Heart left ventricle (tissue), 16 donors: ENCODE data around the gene EIF4A3. TPM values are rescaled to one million over a fixed set of nuclear protein-coding genes. Genes with fewer than 3 reads are reported as not detected.
A peak's percentile ranks its signal among the peaks of the same experiment; 100 is the strongest.

Experiments used
- ATAC-seq, 4 donors: fragments of 200-7000 bp; cut with Tn5 transposase; one replicate each; pipeline ENCODE4 v1.9.1; 2020 to 2022; ENCODE audit warnings: moderate library complexity in 4 of 4, mild to moderate bottlenecking in 3 of 4, moderate number of reproducible peaks in 1 of 4
- DNase-seq, 5 donors: peaks; one replicate each; pipeline ENCODE4 v3.0.0-alpha.2; 2020
- H3K27ac ChIP-seq, 12 donors: fragments of 200-600 bp; sonication (generic) in 4 of 12; one replicate each; pipeline versions ENCODE4 v1.5.0 to v1.8.0; 2016 to 2022; ENCODE audit warnings: mild to moderate bottlenecking in 2 of 12
- H3K27me3 ChIP-seq, 9 donors: fragments of 200-600 bp; sonication (generic) in 2 of 9; one replicate each; pipeline versions ENCODE4 v1.5.1 to v1.8.0; 2016 to 2022; ENCODE audit warnings: mild to moderate bottlenecking in 3 of 9
- H3K36me3 ChIP-seq, 9 donors: fragments of 200-600 bp; sonication (generic) in 2 of 9; one replicate each; pipeline versions ENCODE4 v1.5.0 to v1.8.0; 2018 to 2022; ENCODE audit warnings: mild to moderate bottlenecking in 2 of 9
- H3K4me1 ChIP-seq, 12 donors: fragments of 200-600 bp; sonication (generic) in 4 of 12; one replicate each; pipeline versions ENCODE4 v1.5.0 to v1.8.0; 2016 to 2022; ENCODE audit warnings: mild to moderate bottlenecking in 3 of 12
- H3K4me3 ChIP-seq, 12 donors: fragments of 200-600 bp; sonication (generic) in 4 of 12; one replicate each; pipeline versions ENCODE4 v1.5.0 to v1.8.0; 2017 to 2022; ENCODE audit warnings: mild to moderate bottlenecking in 9 of 12, moderate library complexity in 4 of 12
- H3K9me3 ChIP-seq, 12 donors: fragments of 200-600 bp; sonication (generic) in 4 of 12; one replicate each; pipeline versions ENCODE4 v1.5.0 to v1.8.0; 2016 to 2022; ENCODE audit warnings: mild to moderate bottlenecking in 1 of 12
- CTCF ChIP-seq, 12 donors: fragments of 200-600 bp; sonication (generic) in 4 of 12; IDR thresholded peaks; one replicate each; pipeline versions ENCODE4 v1.5.0 to v1.8.0; 2018 to 2022; ENCODE audit warnings: antibody characterized with exemption in 12 of 12, mild to moderate bottlenecking in 5 of 12
- POLR2A ChIP-seq, 2 donors: fragments of 450-650 bp; IDR thresholded peaks; one replicate each; pipeline ENCODE4 v1.6.1; 2017; ENCODE audit warnings: antibody characterized with exemption in 2 of 2, mild to moderate bottlenecking in 2 of 2, moderate library complexity in 2 of 2
- WGBS, 4 donors: extraction: QIAGEN DNeasy Blood & Tissue Kit in 2 of 4; methylation state at CpG; one replicate each; pipeline versions ENCODE4 v1.1.5 to v1.1.7; 2013 to 2018; 5-methylcytosine and 5-hydroxymethylcytosine counted together
- intact Hi-C, 10 donors: fragments of 100-400 bp; cut with DNase I; formaldehyde crosslinking; loops; one replicate each; pipeline versions ENCODE4 v1.11.1 to v1.14.2; 2022
- polyA plus RNA-seq, 2 donors: library from polyadenylated mRNA; stranded (reverse); fragments of 200-250 nt; gene quantifications; one replicate each; pipeline ENCODE4 v1.2.3, GENCODE V29; 2013
- total RNA-seq, 9 donors: library from RNA; depleted of rRNA in 2 of 9; stranded (reverse); fragments of >200 nt in 2 of 9; fragmentation: NEBNext Ultra II Directional in 3 of 9; extraction: Animal tissue kit (Norgen Biotek cat#: 25700) in 3 of 9; gene quantifications; one replicate each; pipeline versions ENCODE4 v1.1.0 to v1.2.4, GENCODE V29; 2016 to 2023
- donor health status: ischemic (EF 13 %, LVEDD 7.1; RV severe dilation, severe dysfunction).
- donor health status: healthy with polysubstance abuse.
- donor health status: DM: no; HTN: yes; CAD: no.
- donor health status: DM: no; HTN: no; CAD: no.
- donor health status: ischemic (EF 25% LVEDD 6.9; RV normal size, moderate dysfunction).
- donor health status: ischemic (EF 25% LVEDD 5.7; RV mildly dilated, moderate dysfunction).
- donor health status: healthy.
- donor health status: DM: yes; HTN: yes; CAD: no.
- donor health status: ischemic (EF 35%, LVEDD 5.7; RV mildly dilated, moderate dysfunction).
- donor health status: nonischemic (EF 11% LVEDD 7.7; RV severe dilation, severe dysfunction).
- donor health status: DM: yes; HTN: yes; CAD: no.
- donor health status: PGD.
- donor health status: ischemic (EF 29% LVEDD 5.4; RV normal size, mild dysfunction).
- donor health status: nonischemic (EF 23%, LVEDD 6.1; RV moderate dilation, normal function).

Gene EIF4A3
- total and polyA plus RNA-seq, 11 donors = 17.8 to 57.5 (median 31.6) TPM

- intact Hi-C loops = loop anchor here in 3 of 10 donors (5.0 kb wide), 3 partner anchors 47 to 162 kb away; partner anchors contain the start of genes EIF4A3 (in 3 of the 3) and RNF213 (in 2 of the 3)
- peak in 1 of 5 donors; percentile 9 for DNase-seq
- WGBS, 4 donors = 84 to 94% (median 91%) methylated on average over 4 of the region's 4 CpGs
Measured at GRCh38 chr17:80100035-80100323, 46.9 kb downstream of the EIF4A3 start.

GRCh38 chr17:80099291-80100034 lies 47.5 kb downstream of the EIF4A3 start:
- intact Hi-C loops = loop anchor here in 3 of 10 donors (5.0 kb wide), 3 partner anchors 48 to 163 kb away; partner anchors contain the start of genes EIF4A3 (in 3 of the 3) and RNF213 (in 2 of the 3)
- TF ChIP-seq CTCF (IDR thresholded peaks at IDR 0.05) (no peak), POLR2A (IDR thresholded peaks at IDR 0.05) (no peak)
- Histone ChIP-seq H3K9me3 (no peaks in the 10 kb centered on the region), H3K36me3 (no peaks in the 10 kb centered on the region), H3K4me1 (peaks cover 0 to 23% (median 7%) of the 10 kb centered on the region in 12 donors), H3K27me3 (no peaks in the 10 kb centered on the region), H3K4me3 (no peak overlapping the region), H3K27ac (no peak overlapping the region)
- 82 to 94% (median 92%) methylated on average over 27 of the region's 27 CpGs for WGBS, 4 donors
- ATAC-seq = no peak
- DNase-seq = peak in 1 of 5 donors; percentile 60

More at GRCh38 chr17:80100035-80100323, 46.9 kb downstream of the EIF4A3 start:
- H3K4me3 ChIP-seq = no peak overlapping the region
- no peak overlapping the region for H3K27ac ChIP-seq
- no peaks in the 10 kb centered on the region for H3K36me3 ChIP-seq
- TF ChIP-seq POLR2A (IDR thresholded peaks at IDR 0.05) = no peak
- no peak for TF ChIP-seq CTCF (IDR thresholded peaks at IDR 0.05)
- no peak for ATAC-seq
- H3K9me3 ChIP-seq = no peaks in the 10 kb centered on the region
- peaks cover 0 to 23% (median 7%) of the 10 kb centered on the region in 12 donors for H3K4me1 ChIP-seq
- H3K27me3 ChIP-seq = no peaks in the 10 kb centered on the region

GRCh38 chr17:80097844-80098691 lies 48.9 kb downstream of the EIF4A3 start:
- peak in 1 of 5 donors; percentile 37 for DNase-seq
- no peaks in the 10 kb centered on the region for H3K9me3 ChIP-seq
- ATAC-seq = no peak
- no peak overlapping the region for H3K27ac ChIP-seq
- 91 to 94% (median 93%) methylated on average over 23 of the region's 23 CpGs for WGBS, 4 donors
- peaks cover 0 to 23% (median 7%) of the 10 kb centered on the region in 12 donors for H3K4me1 ChIP-seq
- H3K27me3 ChIP-seq = no peaks in the 10 kb centered on the region
- H3K36me3 ChIP-seq = no peaks in the 10 kb centered on the region
- no peak for TF ChIP-seq CTCF (IDR thresholded peaks at IDR 0.05)
- TF ChIP-seq POLR2A (IDR thresholded peaks at IDR 0.05) = no peak
- H3K4me3 ChIP-seq = no peak overlapping the region
- intact Hi-C loops = no loop called here

GRCh38 chr17:80097127-80097621 lies 49.8 kb downstream of the EIF4A3 start:
- 88 to 92% (median 91%) methylated on average over 17 of the region's 17 CpGs for WGBS, 4 donors
- Histone ChIP-seq H3K27ac (no peak overlapping the region), H3K9me3 (no peaks in the 10 kb centered on the region), H3K4me1 (peaks cover 0 to 16% (median 4%) of the 10 kb centered on the region in 12 donors), H3K27me3 (no peaks in the 10 kb centered on the region), H3K4me3 (no peak overlapping the region), H3K36me3 (no peaks in the 10 kb centered on the region)
- DNase-seq (no peak), ATAC-seq (no peak)
- intact Hi-C loops = no loop called here
- TF ChIP-seq POLR2A (IDR thresholded peaks at IDR 0.05) (no peak), CTCF (IDR thresholded peaks at IDR 0.05) (no peak)
